ENCODE results near the gene DNAH8. TPM values are rescaled to one million over a fixed set of nuclear protein-coding genes. Genes with fewer than 3 reads are reported as not detected.

DNAH8 gene
- total RNA-seq, 1 experiment from 2014 or later, result not detected

DNA sequence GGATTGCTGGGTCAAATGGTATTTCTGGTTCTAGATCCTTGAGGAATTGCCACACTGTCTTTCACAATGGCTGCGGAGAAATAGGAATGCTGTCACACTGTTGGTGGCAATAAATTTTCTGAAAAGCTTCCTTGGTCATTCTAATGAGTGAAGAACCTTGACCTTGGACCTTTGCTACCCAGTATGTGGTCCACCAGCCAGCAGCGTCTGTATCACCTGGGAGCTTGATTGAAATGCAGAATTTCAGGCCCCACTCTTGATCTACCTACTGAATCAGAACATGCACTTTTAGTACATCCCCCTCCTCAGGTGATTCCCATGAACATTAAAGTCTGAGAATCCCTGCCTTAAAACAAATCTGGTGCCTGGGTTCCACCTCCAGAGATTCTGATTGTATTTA lies 305.9 kb downstream of the DNAH8 start:
- Histone ChIP-seq H3K36me3 (ENCODE audit: control insufficient read depth in 1 of 2, insufficient read depth in 2 of 2, low read length in 2 of 2) (no peaks in the 10 kb centered on the region), H3K9ac (ENCODE audit: low read length) (no peak overlapping the region), H3K9me3 (ENCODE audit: control insufficient read depth in 1 of 2, insufficient read depth in 1 of 2, low read depth in 1 of 2, low read length in 2 of 2) (no peaks in the 10 kb centered on the region), H3K9me2 (ENCODE audit: insufficient read depth) (no peaks in the 10 kb centered on the region), H3K4me1 (ENCODE audit: control insufficient read depth in 1 of 2, insufficient read depth in 2 of 2, low read length in 2 of 2) (no peaks in the 10 kb centered on the region), H3K79me2 (ENCODE audit: insufficient read depth, low read length) (no peaks in the 10 kb centered on the region), H2AFZ (ENCODE audit: low read depth, low read length, poor library complexity, severe bottlenecking) (no peak overlapping the region), H3K27me3 (ENCODE audit: insufficient read depth, low read length) (peaks cover 61% of the 10 kb centered on the region), H3K4me3 (replicated peaks in 1 of 2; ENCODE audit: low read depth in 1 of 2, low read length in 2 of 2) (no peak overlapping the region), H3K4me2 (ENCODE audit: low read length) (no peak overlapping the region), H3K27ac (ENCODE audit: low read depth, low read length) (no peak overlapping the region), H4K20me1 (ENCODE audit: insufficient read depth) (no peaks in the 10 kb centered on the region)
- POLR2A ChIA-PET, result no interaction called here
- no TSS peak for BruUV-seq (replicated peaks)
- RAD21 ChIA-PET (ENCODE audit: low non-redundant PET in 1 of 2, low total read pairs in 2 of 2, uncharacterized antibody in 2 of 2, unreplicated experiment in 2 of 2), result no interaction called here
- DNase-seq (ENCODE audit: low read depth, low spot score), result no peak
- CTCF ChIA-PET, result interaction anchor here (0.9 kb wide), 1 partner anchor 9 kb away, joined by 3 read pairs; no protein-coding TSS in a partner anchor
- intact Hi-C loops (cut with micrococcal nuclease), result no loop called here
- no peak for ATAC-seq
- TF ChIP-seq SIN3A (IDR thresholded peaks at IDR 0.05; ENCODE audit: low read depth) (no peak), SP1 (IDR thresholded peaks at IDR 0.05; ENCODE audit: low read depth) (no peak), EZH2phosphoT487 (IDR thresholded peaks at IDR 0.05; ENCODE audit: borderline replicate concordance) (no peak), POLR2A (IDR thresholded peaks at IDR 0.05; ENCODE audit: borderline replicate concordance, extremely low read depth, insufficient read depth, insufficient read length) (no peak), EGR1 (IDR thresholded peaks at IDR 0.05; ENCODE audit: low read depth) (no peak), FOSL1 (IDR thresholded peaks at IDR 0.05; ENCODE audit: low read depth) (no peak), RAD21 (IDR thresholded peaks at IDR 0.05; ENCODE audit: low read depth) (no peak), POLR2AphosphoS5 (IDR thresholded peaks at IDR 0.05; ENCODE audit: low read depth, low read length) (no peak), ZNF274 (IDR thresholded peaks at IDR 0.05; ENCODE audit: low read depth, low read length) (no peak), EZH2 (IDR thresholded peaks at IDR 0.05) (no peak), YY1 (IDR thresholded peaks at IDR 0.05; ENCODE audit: extremely low read depth, insufficient replicate concordance, low read depth, low read length) (no peak), SRF (IDR thresholded peaks at IDR 0.05; ENCODE audit: low read depth) (no peak), TCF7L2 (IDR thresholded peaks at IDR 0.05; ENCODE audit: borderline replicate concordance, extremely low read depth, insufficient read depth, insufficient read length) (no peak), ZFX (IDR thresholded peaks at IDR 0.05) (no peak), CBX3 (IDR thresholded peaks at IDR 0.05; ENCODE audit: low read depth) (no peak)
- TF ChIP-seq, protein P1, sequence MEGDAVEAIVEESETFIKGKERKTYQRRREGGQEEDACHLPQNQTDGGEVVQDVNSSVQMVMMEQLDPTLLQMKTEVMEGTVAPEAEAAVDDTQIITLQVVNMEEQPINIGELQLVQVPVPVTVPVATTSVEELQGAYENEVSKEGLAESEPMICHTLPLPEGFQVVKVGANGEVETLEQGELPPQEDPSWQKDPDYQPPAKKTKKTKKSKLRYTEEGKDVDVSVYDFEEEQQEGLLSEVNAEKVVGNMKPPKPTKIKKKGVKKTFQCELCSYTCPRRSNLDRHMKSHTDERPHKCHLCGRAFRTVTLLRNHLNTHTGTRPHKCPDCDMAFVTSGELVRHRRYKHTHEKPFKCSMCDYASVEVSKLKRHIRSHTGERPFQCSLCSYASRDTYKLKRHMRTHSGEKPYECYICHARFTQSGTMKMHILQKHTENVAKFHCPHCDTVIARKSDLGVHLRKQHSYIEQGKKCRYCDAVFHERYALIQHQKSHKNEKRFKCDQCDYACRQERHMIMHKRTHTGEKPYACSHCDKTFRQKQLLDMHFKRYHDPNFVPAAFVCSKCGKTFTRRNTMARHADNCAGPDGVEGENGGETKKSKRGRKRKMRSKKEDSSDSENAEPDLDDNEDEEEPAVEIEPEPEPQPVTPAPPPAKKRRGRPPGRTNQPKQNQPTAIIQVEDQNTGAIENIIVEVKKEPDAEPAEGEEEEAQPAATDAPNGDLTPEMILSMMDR (IDR thresholded peaks at IDR 0.05 in 2 of 3, conservative IDR thresholded peaks at IDR 0.05 in 1 of 3; ENCODE audit: borderline replicate concordance in 1 of 3, insufficient read depth in 1 of 3, low read depth in 2 of 3, low read length in 2 of 3), result no peak
- TF ChIP-seq, protein P2, sequence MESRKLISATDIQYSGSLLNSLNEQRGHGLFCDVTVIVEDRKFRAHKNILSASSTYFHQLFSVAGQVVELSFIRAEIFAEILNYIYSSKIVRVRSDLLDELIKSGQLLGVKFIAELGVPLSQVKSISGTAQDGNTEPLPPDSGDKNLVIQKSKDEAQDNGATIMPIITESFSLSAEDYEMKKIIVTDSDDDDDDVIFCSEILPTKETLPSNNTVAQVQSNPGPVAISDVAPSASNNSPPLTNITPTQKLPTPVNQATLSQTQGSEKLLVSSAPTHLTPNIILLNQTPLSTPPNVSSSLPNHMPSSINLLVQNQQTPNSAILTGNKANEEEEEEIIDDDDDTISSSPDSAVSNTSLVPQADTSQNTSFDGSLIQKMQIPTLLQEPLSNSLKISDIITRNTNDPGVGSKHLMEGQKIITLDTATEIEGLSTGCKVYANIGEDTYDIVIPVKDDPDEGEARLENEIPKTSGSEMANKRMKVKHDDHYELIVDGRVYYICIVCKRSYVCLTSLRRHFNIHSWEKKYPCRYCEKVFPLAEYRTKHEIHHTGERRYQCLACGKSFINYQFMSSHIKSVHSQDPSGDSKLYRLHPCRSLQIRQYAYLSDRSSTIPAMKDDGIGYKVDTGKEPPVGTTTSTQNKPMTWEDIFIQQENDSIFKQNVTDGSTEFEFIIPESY (IDR thresholded peaks at IDR 0.05; ENCODE audit: extremely low read depth, insufficient replicate concordance, low read length), result no peak
- TF ChIP-seq, protein P3, sequence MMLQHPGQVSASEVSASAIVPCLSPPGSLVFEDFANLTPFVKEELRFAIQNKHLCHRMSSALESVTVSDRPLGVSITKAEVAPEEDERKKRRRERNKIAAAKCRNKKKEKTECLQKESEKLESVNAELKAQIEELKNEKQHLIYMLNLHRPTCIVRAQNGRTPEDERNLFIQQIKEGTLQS (IDR thresholded peaks at IDR 0.05), result no peak
- TF ChIP-seq, protein P4, sequence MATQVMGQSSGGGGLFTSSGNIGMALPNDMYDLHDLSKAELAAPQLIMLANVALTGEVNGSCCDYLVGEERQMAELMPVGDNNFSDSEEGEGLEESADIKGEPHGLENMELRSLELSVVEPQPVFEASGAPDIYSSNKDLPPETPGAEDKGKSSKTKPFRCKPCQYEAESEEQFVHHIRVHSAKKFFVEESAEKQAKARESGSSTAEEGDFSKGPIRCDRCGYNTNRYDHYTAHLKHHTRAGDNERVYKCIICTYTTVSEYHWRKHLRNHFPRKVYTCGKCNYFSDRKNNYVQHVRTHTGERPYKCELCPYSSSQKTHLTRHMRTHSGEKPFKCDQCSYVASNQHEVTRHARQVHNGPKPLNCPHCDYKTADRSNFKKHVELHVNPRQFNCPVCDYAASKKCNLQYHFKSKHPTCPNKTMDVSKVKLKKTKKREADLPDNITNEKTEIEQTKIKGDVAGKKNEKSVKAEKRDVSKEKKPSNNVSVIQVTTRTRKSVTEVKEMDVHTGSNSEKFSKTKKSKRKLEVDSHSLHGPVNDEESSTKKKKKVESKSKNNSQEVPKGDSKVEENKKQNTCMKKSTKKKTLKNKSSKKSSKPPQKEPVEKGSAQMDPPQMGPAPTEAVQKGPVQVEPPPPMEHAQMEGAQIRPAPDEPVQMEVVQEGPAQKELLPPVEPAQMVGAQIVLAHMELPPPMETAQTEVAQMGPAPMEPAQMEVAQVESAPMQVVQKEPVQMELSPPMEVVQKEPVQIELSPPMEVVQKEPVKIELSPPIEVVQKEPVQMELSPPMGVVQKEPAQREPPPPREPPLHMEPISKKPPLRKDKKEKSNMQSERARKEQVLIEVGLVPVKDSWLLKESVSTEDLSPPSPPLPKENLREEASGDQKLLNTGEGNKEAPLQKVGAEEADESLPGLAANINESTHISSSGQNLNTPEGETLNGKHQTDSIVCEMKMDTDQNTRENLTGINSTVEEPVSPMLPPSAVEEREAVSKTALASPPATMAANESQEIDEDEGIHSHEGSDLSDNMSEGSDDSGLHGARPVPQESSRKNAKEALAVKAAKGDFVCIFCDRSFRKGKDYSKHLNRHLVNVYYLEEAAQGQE (IDR thresholded peaks at IDR 0.05; ENCODE audit: low read depth), result no peak
